T-cell (primary cell): ENCODE measurements around the gene SEMG1. TPM values are rescaled to one million over a fixed set of nuclear protein-coding genes. Genes with fewer than 3 reads are reported as not detected.

ENCODE experiments used
- ATAC-seq, 4 experiments: fragments of 200-7000 bp in 3 of 4; fragments of 150-1000 bp in 1 of 4; cut with Tn5 transposase; replicated peaks in 1 of 4; 1 replicate in 3 of 4; 2 replicates in 1 of 4; pipeline ENCODE4 v1.10.0; 2021; ENCODE audit warnings: moderate library complexity in 3 of 4, mild to moderate bottlenecking in 2 of 4, moderate number of reproducible peaks in 1 of 4
- CTCF ChIA-PET, 2 donors: fragments of 300-600 bp; sonication (Branson Sonifier 250); formaldehyde crosslinking; loops; one replicate each; lab custom pipeline; 2022; ENCODE audit warnings: antibody characterized with exemption in 2 of 2; lab: Charles Lee
- POLR2A ChIA-PET, 2 donors: fragments of 300-600 bp; sonication (Branson Sonifier 250); formaldehyde crosslinking; loops; one replicate each; lab custom pipeline; 2022; ENCODE audit warnings: antibody characterized with exemption in 2 of 2; lab: Charles Lee
- DNase-seq, 35 experiments: peaks; one replicate each; pipeline versions ENCODE4 v3.0.0 to v3.0.0-alpha.2; 2013 to 2023
- H3K27ac ChIP-seq: one replicate; pipeline ENCODE4 v1.5.1; 2013; ENCODE audit warnings: low read length
- H3K27me3 ChIP-seq, 2 experiments: replicated peaks in 1 of 2; 1 replicate in 1 of 2; 2 replicates in 1 of 2; pipeline versions ENCODE4 v1.6.1 to v1.7.0; 2013; ENCODE audit warnings: low read length in 1 of 2, mixed read lengths in 1 of 2; ENCODE audit not compliant: control insufficient read depth in 2 of 2, insufficient read depth in 2 of 2; ENCODE audit errors: extremely low read depth in 1 of 2
- H3K36me3 ChIP-seq, 2 donors: 1 replicate in 1 of 2; 2 replicates in 1 of 2; pipeline versions ENCODE4 v1.6.1 to v1.7.0; 2013; ENCODE audit warnings: low read length in 1 of 2; ENCODE audit not compliant: control insufficient read depth in 2 of 2, insufficient read depth in 1 of 2; ENCODE audit errors: extremely low read depth in 1 of 2
- H3K4me1 ChIP-seq, 2 experiments: 1 replicate in 1 of 2; 2 replicates in 1 of 2; pipeline versions ENCODE4 v1.6.1 to v1.7.0; 2013; ENCODE audit warnings: low read length in 2 of 2, mixed read lengths in 1 of 2; ENCODE audit not compliant: insufficient read depth in 2 of 2, control insufficient read depth in 1 of 2; ENCODE audit errors: extremely low read depth in 1 of 2
- H3K4me3 ChIP-seq, 2 donors: 1 replicate in 1 of 2; 2 replicates in 1 of 2; pipeline versions ENCODE4 v1.5.1 to v1.7.0; 2013; ENCODE audit warnings: mild to moderate bottlenecking in 2 of 2, low read length in 1 of 2, moderate library complexity in 1 of 2; ENCODE audit not compliant: control insufficient read depth in 1 of 2; ENCODE audit errors: extremely low read depth in 1 of 2
- H3K9me3 ChIP-seq: 2 replicates; pipeline ENCODE4 v1.7.0; 2013
- H3K27ac Mint-ChIP-seq, 2 donors: one replicate each; pipeline ENCODE4 v1.8.0; 2020 to 2021; ENCODE audit warnings: mild to moderate bottlenecking in 2 of 2, mixed read lengths in 2 of 2
- H3K27me3 Mint-ChIP-seq, 2 donors: one replicate each; pipeline ENCODE4 v1.8.0; 2021 to 2022; ENCODE audit warnings: mixed read lengths in 2 of 2
- H3K36me3 Mint-ChIP-seq: one replicate; pipeline ENCODE4 v1.8.0; 2021; ENCODE audit warnings: mixed read lengths
- H3K4me1 Mint-ChIP-seq, 3 donors: one replicate each; pipeline ENCODE4 v1.8.0; 2020 to 2022; ENCODE audit warnings: mixed read lengths in 3 of 3, mild to moderate bottlenecking in 1 of 3
- H3K4me3 Mint-ChIP-seq, 3 donors: one replicate each; pipeline ENCODE4 v1.8.0; 2020 to 2022; ENCODE audit warnings: mild to moderate bottlenecking in 3 of 3, mixed read lengths in 3 of 3, moderate library complexity in 3 of 3
- H3K9me3 Mint-ChIP-seq, 3 donors: one replicate each; pipeline ENCODE4 v1.8.0; 2020 to 2022; ENCODE audit warnings: mixed read lengths in 3 of 3
- WGBS: methylation state at CpG from one replicate; pipeline ENCODE4 v1.1.5; 2013; ENCODE audit warnings: missing lambda C conversion rate; ENCODE audit not compliant: insufficient coverage; 5-methylcytosine and 5-hydroxymethylcytosine counted together
- total RNA-seq, 35 experiments: library from RNA in 6 of 35; stranded (reverse) in 6 of 35; fragments of 120-200 nt in 1 of 35; gene quantifications; one replicate each; pipeline versions ENCODE4 v1.2.1 to v1.2.4 and lab custom pipeline; 2013 to 2026

Gene SEMG1
- total RNA-seq, 5 donors from 2014 or later (not counting 1 experiment from before 2014, with no cell fraction given), result not detected

GRCh38 chr20:45189067-45189609 is 17.7 kb upstream of the SEMG1 start:
- Histone ChIP-seq H3K27me3 (peaks cover 0 to 4% of the 10 kb centered on the region in 2 experiments), H3K4me1 (no peaks in the 10 kb centered on the region), H3K4me3 (no peak overlapping the region), H3K27ac (no peak overlapping the region), H3K9me3 (no peaks in the 10 kb centered on the region), H3K36me3 (no peaks in the 10 kb centered on the region)
- H3K27me3 Mint-ChIP-seq, result peaks cover 11 to 40% of the 10 kb centered on the region in 2 donors
- no peaks in the 10 kb centered on the region for H3K9me3 Mint-ChIP-seq
- H3K4me3 Mint-ChIP-seq, result no peak overlapping the region
- ChIA-PET CTCF (no interaction called here), POLR2A (no interaction called here)
- H3K27ac Mint-ChIP-seq, result no peak overlapping the region
- ATAC-seq (no peak), DNase-seq (no peak)
- H3K4me1 Mint-ChIP-seq, result no peaks in the 10 kb centered on the region
- 91% methylated on average over 1 of the region's 3 CpGs for WGBS
- H3K36me3 Mint-ChIP-seq, result no peaks in the 10 kb centered on the region

- Mint-ChIP-seq H3K27ac (no peak overlapping the region), H3K36me3 (no peaks in the 10 kb centered on the region), H3K27me3 (peaks cover 16 to 38% of the 10 kb centered on the region in 2 donors), H3K4me1 (no peaks in the 10 kb centered on the region), H3K9me3 (no peaks in the 10 kb centered on the region), H3K4me3 (no peak overlapping the region)
- DNase-seq (no peak), ATAC-seq (no peak)
- POLR2A ChIA-PET, result no interaction called here
- no peaks in the 10 kb centered on the region for H3K9me3 ChIP-seq
- CTCF ChIA-PET, result no interaction called here
- H3K4me3 ChIP-seq, result no peak overlapping the region
- 88% methylated on average over 1 of the region's 3 CpGs for WGBS
- H3K36me3 ChIP-seq, result no peaks in the 10 kb centered on the region
- H3K27ac ChIP-seq, result no peak overlapping the region
- H3K27me3 ChIP-seq, result peaks cover 0 to 4% of the 10 kb centered on the region in 2 experiments
- H3K4me1 ChIP-seq, result no peaks in the 10 kb centered on the region
Measured at GRCh38 chr20:45189861-45190260, 17.0 kb upstream of the SEMG1 start.

GRCh38 chr20:45191926-45192325 is 14.9 kb upstream of the SEMG1 start:
- ChIA-PET CTCF (no interaction called here), POLR2A (no interaction called here)
- Mint-ChIP-seq H3K27ac (no peak overlapping the region), H3K27me3 (peaks cover 16 to 41% of the 10 kb centered on the region in 2 donors), H3K4me3 (no peak overlapping the region), H3K9me3 (peaks cover 0 to 3% (median 0%) of the 10 kb centered on the region in 3 donors), H3K36me3 (no peaks in the 10 kb centered on the region), H3K4me1 (no peaks in the 10 kb centered on the region)
- Histone ChIP-seq H3K9me3 (no peaks in the 10 kb centered on the region), H3K4me1 (no peaks in the 10 kb centered on the region), H3K27ac (no peak overlapping the region), H3K27me3 (peaks cover 0 to 4% of the 10 kb centered on the region in 2 experiments), H3K36me3 (no peaks in the 10 kb centered on the region), H3K4me3 (no peak overlapping the region)
- 92% methylated on average over 2 of the region's 3 CpGs for WGBS
- ATAC-seq (no peak), DNase-seq (no peak)

- Histone ChIP-seq H3K27me3 (peaks cover 2 to 5% of the 10 kb centered on the region in 2 experiments), H3K36me3 (no peaks in the 10 kb centered on the region), H3K4me3 (no peak overlapping the region), H3K27ac (no peak overlapping the region), H3K4me1 (no peaks in the 10 kb centered on the region), H3K9me3 (no peaks in the 10 kb centered on the region)
- Mint-ChIP-seq H3K4me3 (no peak overlapping the region), H3K36me3 (no peaks in the 10 kb centered on the region), H3K9me3 (peaks cover 0 to 3% (median 3%) of the 10 kb centered on the region in 3 donors), H3K27me3 (peaks cover 24 to 49% of the 10 kb centered on the region in 2 donors), H3K4me1 (no peaks in the 10 kb centered on the region), H3K27ac (no peak overlapping the region)
- ChIA-PET CTCF (no interaction called here), POLR2A (no interaction called here)
- WGBS, result no CpG with 5 or more reads among the region's 2 CpGs
- ATAC-seq (no peak), DNase-seq (no peak)
Measured at GRCh38 chr20:45193331-45193730, 13.5 kb upstream of the SEMG1 start.

GRCh38 chr20:45209924-45210323 is 3.1 kb downstream of the SEMG1 start:
- Mint-ChIP-seq H3K9me3 (no peaks in the 10 kb centered on the region), H3K27me3 (peaks cover 45 to 49% of the 10 kb centered on the region in 2 donors), H3K4me1 (no peaks in the 10 kb centered on the region), H3K36me3 (no peaks in the 10 kb centered on the region), H3K27ac (no peak overlapping the region), H3K4me3 (no peak overlapping the region)
- peaks cover 0 to 3% of the 10 kb centered on the region in 2 experiments for H3K27me3 ChIP-seq
- CTCF ChIA-PET, result no interaction called here
- H3K27ac ChIP-seq, result no peak overlapping the region
- no peaks in the 10 kb centered on the region for H3K4me1 ChIP-seq
- WGBS, result no CpG with 5 or more reads among the region's 1 CpG
- ATAC-seq (no peak), DNase-seq (no peak)
- no peak overlapping the region for H3K4me3 ChIP-seq
- H3K36me3 ChIP-seq, result no peaks in the 10 kb centered on the region
- H3K9me3 ChIP-seq, result no peaks in the 10 kb centered on the region
- POLR2A ChIA-PET, result no interaction called here

GRCh38 chr20:45211569-45212474 is 5.0 kb downstream of the SEMG1 start:
- H3K4me3 ChIP-seq, result no peak overlapping the region
- no peak for ATAC-seq
- Mint-ChIP-seq H3K4me1 (no peaks in the 10 kb centered on the region), H3K27ac (no peak overlapping the region), H3K36me3 (no peaks in the 10 kb centered on the region), H3K27me3 (peaks cover 32 to 35% of the 10 kb centered on the region in 2 donors), H3K9me3 (no peaks in the 10 kb centered on the region), H3K4me3 (no peak overlapping the region)
- H3K9me3 ChIP-seq, result no peaks in the 10 kb centered on the region
- no peak overlapping the region for H3K27ac ChIP-seq
- DNase-seq, result no peak
- H3K4me1 ChIP-seq, result no peaks in the 10 kb centered on the region
- ChIA-PET CTCF (no interaction called here), POLR2A (no interaction called here)
- H3K36me3 ChIP-seq, result no peaks in the 10 kb centered on the region
- peaks cover 0 to 3% of the 10 kb centered on the region in 2 experiments for H3K27me3 ChIP-seq
